ENCODE data around the gene LIMCH1.

LIMCH1 gene

GRCh38 chr4:41561244-41561643, 23.3 kb downstream of the LIMCH1 start:
- DNase-seq, result no peak

DNA sequence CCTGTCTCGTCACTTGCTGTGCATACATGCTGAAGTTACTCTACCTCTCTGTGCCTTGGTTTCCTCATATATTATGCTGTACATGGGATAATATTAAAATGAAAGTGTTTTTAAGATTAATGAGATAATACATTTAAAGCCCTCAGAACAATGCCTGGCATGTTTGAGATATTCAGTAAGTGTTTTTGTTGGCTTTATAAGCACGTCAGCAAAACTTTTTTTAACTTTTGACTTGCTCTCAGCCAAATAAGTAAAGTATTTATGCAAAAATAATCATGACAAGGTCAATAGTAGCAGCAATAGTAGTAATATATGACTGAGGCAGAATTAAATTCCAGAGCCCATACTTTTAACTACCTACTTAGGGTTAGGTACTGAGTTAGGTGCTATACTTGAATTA, 29.2 kb downstream of the LIMCH1 start:
- no peak for DNase-seq

GRCh38 chr4:41568363-41568762, 30.4 kb downstream of the LIMCH1 start:
- no peak for DNase-seq

- DNase-seq, result no peak
These were observed 32.0 kb downstream of the LIMCH1 start for GRCh38 chr4:41569961-41570360.

- no peak for DNase-seq
These were observed 33.5 kb downstream of the LIMCH1 start for GRCh38 chr4:41571422-41571821.

DNA sequence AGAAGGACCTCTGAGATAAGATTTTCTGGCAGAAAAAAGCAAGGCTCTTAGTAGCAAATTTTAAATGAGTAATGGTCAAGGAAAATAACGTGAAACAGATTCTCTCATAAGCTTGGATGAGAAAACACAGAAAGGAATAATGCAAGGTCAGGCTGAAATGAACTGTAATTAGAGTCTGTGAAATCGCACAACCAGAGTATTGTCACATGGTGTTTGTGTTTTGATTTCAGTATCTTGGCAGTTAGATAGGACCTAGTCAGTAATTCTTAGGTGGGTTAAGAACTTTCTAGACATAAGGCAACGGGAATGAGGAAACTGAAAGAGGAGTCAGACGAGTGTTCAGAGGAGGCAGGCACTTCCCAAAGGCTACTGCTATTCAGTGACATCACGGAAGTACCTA, 34.6 kb downstream of the LIMCH1 start:
- DNase-seq, result no peak

GRCh38 chr4:41572956-41573355, 35.0 kb downstream of the LIMCH1 start:
- no peak for DNase-seq

DNA sequence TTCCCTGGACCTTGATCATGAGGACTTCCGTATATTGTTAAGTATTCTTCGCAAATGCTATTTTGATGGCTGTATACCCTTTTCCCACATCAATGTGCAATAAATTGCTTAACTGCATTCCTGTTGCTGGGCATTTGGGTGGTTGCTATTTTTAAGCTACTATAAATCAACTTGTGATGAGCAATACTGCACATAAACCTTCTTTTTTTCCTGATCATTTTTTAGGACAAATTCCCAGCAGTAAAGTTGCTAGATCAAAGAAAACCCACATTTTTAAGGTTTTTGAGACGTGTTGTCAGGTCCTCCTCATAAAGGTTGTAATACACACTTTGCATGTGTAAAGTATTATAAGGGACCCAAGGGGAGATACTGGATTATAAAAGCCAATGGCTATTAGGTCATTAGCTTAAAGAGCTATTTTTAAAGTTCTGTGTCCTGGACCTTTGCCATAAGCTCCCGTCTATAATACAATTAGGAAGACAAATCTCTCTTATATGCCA, 35.6 kb downstream of the LIMCH1 start:
- no peak for DNase-seq

DNA sequence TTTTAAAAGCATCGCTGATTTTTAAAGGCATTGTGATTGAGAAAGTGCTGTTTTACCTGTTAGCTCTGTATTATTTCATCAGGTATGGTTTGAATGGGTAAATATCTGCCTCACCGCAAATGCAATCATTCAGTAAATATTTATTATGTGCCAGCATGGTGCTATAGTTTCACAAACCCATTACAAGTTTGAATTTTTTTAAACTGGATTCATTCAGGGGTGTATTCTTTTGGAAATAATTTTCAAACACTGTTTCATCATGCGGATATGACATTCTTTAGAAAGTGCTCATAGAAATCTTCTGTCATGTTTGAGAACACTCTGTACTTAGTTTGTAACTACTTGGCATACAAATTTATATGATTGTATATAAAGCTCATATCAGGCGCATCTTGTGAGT, 37.2 kb downstream of the LIMCH1 start:
- DNase-seq, result no peak

DNA sequence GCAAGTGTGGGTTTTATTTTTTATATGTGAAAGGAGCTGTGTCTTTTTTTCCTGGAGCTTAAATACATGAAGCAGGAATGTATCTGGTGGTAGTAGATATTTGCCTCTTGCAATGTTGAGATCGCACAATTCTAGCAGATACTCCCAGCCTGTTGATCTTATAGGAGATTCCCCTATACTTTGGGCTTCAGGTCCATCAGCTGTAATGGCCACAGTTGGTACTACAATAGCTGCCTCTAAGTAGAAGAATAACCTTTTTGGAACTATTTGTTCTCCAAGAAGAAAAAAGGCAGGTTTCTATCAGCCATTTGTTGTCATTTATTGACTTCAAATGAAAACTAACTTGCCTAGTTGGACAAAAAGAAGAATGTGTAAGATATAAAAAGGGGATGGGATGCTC, 37.7 kb downstream of the LIMCH1 start:
- DNase-seq, result no peak

DNA sequence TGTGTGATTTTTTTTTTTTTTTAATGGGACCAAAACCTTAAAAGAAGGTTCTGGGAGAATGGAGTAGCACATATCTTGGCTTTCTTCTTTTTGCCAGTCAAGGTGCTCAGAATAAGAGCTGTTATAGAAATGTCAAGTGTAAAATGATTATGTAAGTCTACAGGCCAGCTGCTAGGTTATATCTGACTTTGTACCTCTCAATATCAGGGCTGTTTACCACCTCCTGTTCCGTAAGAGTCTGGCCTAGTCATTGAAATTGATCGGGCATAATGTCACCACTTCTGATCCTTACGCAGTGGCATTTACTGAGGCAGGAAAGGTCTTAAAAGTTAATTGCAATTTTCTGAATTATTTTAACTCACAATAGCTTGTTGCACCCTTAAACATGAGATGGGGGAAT, 41.1 kb downstream of the LIMCH1 start:
- DNase-seq, result no peak

DNA sequence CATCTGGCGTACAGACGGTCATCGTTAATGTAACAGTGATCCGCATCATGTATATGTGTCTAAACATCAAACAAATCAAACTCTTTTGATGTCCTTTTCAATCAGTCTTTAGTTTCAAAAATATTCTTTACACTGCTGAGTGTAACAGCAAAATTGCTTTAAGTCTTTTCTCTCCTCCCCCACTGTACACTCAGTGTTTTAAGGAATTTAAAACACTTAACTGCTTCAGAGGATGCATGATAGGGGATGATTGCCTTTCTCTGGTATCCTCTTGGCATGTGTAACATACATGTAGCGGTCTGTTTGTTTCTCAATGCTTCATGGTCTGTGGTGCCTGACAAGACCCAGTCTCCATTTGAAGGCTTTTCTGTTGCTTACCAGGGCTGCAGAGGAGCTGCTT, 41.6 kb downstream of the LIMCH1 start:
- DNase-seq, result no peak

- no peak for DNase-seq
These were observed 42.0 kb downstream of the LIMCH1 start for GRCh38 chr4:41580007-41580406.

DNA sequence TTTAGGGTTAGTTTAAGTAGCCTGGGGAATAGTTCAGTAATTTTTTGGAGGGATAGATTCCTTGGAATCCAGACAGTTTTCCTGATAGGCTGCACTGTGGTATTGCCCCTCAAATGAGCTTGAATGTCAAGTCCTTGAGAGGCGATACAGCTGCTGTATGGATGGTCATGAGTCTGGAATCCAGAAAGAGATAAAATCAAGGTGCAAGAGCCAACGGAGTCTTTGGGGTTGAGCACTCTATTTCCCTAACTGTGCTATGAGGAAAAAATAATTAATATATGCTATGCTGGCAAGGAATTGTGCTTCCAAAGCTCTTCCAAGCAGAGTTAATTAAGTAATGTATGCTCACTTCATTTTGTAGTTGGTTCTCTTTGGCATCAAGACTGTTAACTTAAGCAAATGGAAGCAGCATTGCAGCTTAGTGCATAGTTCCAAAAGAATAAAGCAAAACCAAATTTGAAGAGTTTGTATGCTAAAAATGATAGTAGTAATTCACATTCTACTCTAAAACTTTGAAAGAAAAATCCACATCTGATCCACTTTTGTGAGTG, 48.8 kb downstream of the LIMCH1 start:
- no peak for DNase-seq

DNA sequence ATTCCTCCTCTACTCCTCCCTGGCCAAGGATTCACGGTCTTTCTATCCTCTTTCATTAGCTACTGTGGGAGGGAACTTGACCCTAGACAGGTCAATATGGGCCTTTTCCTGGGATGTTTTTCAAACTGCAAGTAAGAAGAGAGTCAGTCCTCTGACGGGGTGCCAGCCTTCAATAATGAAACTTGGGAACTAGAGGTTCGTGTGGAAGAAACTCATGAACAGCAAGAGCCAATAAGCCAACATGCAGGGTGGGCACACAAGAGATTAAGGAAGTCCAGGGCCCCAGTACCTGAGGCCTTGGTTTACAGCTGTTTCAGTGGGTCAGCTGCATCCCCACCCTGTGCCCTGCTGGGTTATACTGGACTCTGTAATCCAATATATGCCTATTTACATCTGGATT, 49.3 kb downstream of the LIMCH1 start:
- no peak for DNase-seq

DNA sequence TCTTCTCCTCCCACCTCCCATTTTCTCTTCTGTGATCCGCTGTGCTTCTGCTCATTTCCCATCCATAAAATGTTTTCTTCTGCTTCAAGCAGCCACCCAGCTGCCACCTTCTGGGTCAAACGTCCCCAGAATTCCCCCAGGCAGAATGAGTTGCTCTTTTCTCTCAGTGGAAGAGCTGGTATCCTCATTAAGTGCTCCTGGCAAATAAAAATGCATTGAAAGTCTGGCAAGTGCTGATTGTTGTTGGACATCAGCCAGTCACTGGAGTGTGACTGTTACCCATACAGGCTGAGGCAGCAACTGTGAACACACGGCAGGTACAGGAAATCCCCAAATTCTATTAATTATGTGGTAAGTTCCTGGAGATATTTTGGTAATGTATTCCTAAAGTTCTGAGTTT, 52.6 kb downstream of the LIMCH1 start:
- DNase-seq, result no peak

DNA sequence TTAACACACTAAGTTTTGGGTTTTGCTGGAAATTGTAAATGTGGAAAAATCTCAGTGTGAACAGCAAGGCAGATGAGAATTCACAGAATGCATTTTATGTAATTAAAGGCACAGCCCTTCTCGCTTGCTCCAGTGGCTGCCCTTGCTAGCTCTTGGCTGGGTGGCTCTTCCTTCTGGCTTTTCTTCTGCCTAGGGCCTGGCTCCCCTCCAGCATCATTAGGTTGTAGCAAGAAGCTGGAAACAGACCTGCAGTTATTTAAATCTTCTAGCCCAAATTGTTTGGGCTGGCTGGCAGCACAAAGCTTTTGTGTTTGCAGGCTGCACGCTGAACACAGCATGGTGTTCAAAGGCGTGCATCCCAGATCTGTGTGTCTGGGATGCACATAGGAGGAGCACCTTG, 56.5 kb downstream of the LIMCH1 start:
- no peak for DNase-seq

DNA sequence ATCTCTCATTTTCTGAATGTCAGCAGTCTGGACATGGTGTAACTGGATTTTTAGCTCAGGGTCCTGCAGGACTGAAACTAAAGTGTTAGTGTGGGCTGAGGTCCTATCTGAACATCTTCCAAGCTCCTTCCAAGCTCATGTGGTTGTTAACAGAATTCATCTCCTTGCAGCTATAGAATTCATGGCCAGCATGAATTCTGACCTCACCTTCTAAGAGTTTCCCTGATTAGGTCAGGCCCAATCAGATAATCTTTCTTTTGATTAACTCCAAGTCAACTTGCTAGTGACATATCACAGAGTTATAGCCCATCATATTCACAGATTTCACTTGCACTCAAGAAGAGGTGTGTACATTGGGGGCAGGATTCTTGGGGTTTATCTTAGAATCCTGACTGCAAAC, 59.5 kb downstream of the LIMCH1 start:
- no peak for DNase-seq

GRCh38 chr4:41598580-41598979, 60.6 kb downstream of the LIMCH1 start:
- no peak for DNase-seq

DNA sequence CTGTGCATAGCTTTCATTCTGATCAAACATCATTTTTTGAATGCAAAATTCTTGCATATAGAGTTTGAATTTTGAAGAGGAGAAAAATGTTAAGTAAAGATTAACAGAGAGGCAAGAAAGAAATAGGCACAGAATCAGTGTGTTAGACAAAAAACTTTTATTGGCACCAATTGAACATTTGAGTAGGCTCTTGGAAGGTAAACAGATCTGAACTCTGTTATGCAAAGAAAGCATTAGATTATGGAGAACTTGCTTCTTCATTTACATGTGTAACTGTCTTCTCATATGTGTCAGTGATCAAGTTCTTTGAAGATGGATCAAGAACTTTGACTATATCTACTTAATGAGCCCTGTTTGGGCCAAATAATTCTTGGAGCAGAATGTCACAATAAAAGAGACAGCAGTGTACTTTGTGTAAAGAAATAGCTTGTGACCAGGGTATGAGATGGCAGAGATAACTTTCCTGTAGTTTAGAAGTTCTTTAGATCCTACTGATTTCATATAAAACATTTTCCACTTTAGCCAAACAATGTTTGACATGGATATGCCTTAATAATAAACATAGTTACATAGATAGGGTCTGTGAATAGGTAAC, 61.3 kb downstream of the LIMCH1 start:
- no peak for DNase-seq

DNA sequence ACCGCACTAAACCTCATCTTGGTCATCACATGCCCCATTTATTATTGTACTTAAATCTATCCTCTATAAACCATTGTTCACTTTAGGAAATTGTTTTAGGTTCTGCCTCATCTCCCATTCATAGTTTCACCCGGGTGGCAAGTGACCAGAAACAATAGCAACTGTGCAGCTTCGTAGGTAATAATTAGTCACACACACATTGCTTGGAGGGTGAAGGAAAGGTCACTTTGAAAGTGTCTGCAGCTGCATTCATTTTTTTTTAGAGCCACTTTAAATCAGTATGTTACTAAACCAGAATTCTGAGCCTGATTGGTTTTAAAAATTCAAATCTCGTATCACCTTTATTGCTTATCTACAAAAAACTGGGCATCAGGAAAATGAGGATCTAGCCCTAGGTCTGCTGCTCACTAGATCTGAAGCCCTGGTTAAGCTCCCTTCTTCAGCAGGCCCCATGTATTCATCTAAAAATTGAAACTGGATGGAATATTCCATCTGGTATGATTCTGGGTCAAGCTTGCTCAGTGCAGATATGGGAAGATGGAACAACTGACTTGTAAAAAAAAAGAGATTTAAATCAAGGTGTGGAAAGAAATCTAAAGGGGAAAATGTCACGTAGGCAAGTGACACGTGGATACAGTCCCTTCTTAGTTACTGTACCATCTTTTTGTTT, 62.4 kb downstream of the LIMCH1 start:
- DNase-seq, result peak; percentile 25

DNA sequence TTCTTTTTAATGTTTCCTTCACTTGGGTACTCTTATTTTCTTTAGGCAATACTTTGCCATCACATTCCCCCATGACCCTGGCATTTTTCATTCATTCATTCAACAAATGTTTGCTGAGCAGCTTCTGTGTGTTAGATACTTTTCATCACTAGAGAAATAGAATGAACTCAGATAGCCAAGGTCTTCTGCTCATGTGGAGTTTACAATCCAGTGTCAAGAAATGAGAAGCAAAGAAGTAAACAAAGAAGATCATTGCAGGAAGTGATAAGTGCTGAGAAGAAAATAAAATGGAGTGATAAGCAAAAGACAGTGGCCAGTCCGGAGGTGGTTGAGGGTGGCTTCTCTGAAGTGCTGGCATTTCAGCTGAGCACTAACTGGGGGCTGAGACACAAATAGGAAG, 63.1 kb downstream of the LIMCH1 start:
- DNase-seq, result no peak

DNA sequence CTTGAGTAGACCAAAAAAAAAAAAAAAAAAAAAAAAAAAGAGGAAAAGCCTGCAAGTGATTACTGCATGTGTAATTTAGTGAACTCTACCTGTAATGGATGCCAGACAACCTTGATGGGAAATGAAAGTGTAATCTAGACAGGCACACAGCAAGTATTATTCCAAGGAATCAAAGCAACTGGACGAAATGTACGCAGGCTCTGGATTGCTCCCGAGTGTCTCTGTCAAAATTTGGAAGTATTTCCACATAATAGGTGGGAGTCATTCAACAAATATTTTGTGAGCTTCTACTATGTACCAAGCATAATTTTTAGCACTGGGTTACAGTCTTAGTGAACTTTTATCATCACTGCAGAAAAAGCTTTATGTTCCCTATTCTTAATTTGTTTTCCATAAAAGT, 64.2 kb downstream of the LIMCH1 start:
- DNase-seq, result no peak

GRCh38 chr4:41602886-41603498, 65.0 kb downstream of the LIMCH1 start:
- no peak for DNase-seq

Measured in right kidney (tissue), 1 donor.